ENCODE results near the gene MYO7A.

Gene MYO7A

GRCh38 chr11:77127920-77128691 is at the start of gene MYO7A:
Gene MYO7A, plus strand, starts transcription at chr11:77128246. Its CDS starts 2,389 bp downstream, at chr11:77130635.
- no peak for TF ChIP-seq CTCF (conservative IDR thresholded peaks at IDR 0.05; ENCODE audit: low read depth, low read length)
- peak within 1 kb of the TSS; percentile 57 for H3K4me3 ChIP-seq (ENCODE audit: low read depth, low read length)
- peak; percentile 45 for DNase-seq (ENCODE audit: low read depth)

DNA sequence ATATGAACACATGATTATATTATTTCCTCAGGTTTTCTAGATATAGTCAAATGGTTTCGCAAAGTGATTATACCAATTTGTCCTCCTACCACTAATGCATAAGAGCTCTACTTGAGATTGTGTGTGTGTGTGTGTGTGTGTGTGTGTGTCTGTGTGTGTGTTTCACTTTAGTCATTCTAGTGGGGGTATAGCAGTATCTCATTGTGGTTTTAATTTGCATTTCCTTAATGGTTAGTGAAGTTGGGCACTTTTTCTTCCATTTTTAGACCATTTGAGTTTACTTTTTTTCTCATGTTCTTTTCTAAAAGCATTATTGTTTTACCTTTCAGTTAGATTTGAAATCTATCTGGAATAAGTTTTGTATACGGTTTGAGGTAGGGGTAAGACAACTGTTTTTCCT is 48.4 kb upstream of the MYO7A start:
- no peak overlapping the region for H3K4me3 ChIP-seq (ENCODE audit: low read depth, low read length)
- no peak for DNase-seq (ENCODE audit: low read depth)
- TF ChIP-seq CTCF (conservative IDR thresholded peaks at IDR 0.05; ENCODE audit: low read depth, low read length), result no peak

GRCh38 chr11:77080643-77081210 is 47.3 kb upstream of the MYO7A start:
- no peak overlapping the region for H3K4me3 ChIP-seq (ENCODE audit: low read depth, low read length)
- peak; percentile 53 for DNase-seq (ENCODE audit: low read depth)
- TF ChIP-seq CTCF (conservative IDR thresholded peaks at IDR 0.05; ENCODE audit: low read depth, low read length), result no peak

GRCh38 chr11:77081381-77081851 is 46.6 kb upstream of the MYO7A start:
- H3K4me3 ChIP-seq (ENCODE audit: low read depth, low read length), result no peak overlapping the region
- no peak for TF ChIP-seq CTCF (conservative IDR thresholded peaks at IDR 0.05; ENCODE audit: low read depth, low read length)
- no peak for DNase-seq (ENCODE audit: low read depth)

DNA sequence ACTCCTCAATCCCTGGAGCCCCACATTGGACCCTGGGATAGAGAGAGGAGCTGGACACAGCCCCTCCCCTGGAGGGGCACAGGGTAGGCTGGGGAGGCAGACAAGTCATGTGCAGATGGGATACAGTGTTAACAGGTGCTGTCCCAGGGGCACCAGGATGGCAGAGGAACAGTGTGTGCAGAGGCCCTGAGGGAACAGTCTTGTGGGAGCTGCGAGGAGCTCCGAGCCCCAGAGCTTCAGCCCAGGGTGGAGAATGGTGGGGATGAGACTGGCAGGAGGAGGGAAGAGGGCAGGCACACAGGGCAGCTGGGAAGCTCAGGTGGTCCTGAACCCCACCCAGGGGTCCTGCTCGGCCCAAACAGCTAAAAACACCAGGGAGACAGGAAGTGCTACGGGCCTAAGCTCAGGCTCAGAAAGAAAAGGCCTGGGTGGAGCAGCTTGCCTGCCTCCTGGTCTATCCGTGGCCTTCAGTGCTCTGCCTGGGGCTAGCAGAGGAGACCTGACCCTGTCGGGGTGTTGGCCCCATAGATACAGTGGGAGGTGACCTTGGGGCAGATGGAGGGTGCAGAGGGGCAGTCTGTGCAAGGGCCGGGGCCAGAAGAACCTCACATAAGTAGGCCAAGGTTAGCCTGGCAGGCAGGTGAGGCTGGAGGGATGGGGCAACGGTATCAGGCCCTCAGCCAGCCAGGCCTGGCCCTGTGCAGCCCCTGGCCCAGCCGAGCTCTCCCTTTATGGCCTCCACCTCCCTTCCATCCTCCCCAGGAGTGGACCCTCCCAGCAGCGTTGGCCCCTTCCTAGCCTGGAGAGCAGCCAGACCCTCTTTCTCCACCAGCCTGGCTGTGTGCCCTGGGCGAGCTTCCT is 45.8 kb upstream of the MYO7A start:
- no peak for DNase-seq (ENCODE audit: low read depth)
- H3K4me3 ChIP-seq (ENCODE audit: low read depth, low read length), result no peak overlapping the region
- no peak for TF ChIP-seq CTCF (conservative IDR thresholded peaks at IDR 0.05; ENCODE audit: low read depth, low read length)

DNA sequence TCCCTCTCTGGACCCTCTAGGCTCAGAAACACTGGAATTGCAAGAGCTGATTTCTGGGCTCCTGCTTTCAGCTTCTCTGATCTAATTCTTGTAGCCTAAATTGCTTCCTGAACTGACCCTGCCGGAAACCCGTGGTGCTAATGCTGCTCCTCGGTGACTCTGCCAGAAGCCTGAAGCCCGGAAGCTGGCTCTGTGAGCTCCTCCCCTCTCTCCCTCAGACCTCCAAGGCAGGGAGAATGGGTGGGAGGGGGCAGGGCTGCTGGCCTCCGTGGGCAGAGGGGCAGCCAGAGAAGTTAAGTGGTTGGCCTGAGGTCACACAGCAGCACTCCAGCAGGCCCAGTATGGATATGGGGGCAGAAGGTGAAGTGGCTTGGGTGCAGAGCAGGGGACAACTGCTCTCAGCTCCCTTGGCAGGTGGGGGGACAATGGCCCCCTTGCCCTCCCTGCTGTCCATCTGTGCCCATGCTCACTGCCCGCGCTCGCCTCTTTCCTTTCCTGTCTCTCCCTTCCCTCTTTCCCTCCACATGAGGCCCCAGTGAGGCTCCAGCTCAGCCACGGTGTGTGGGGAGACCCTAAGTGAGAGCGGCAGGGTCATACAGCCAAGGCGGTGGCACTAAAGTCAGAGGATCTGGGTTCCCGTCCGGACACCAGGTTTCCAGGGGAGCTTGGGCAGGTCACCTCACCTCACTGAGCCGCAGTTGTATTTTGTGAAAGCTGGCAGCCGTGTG is 45.0 kb upstream of the MYO7A start:
- no peak overlapping the region for H3K4me3 ChIP-seq (ENCODE audit: low read depth, low read length)
- no peak for TF ChIP-seq CTCF (conservative IDR thresholded peaks at IDR 0.05; ENCODE audit: low read depth, low read length)
- DNase-seq (ENCODE audit: low read depth), result peak; percentile 79

All from choroid plexus epithelial cell (primary cell).